AG09309 (cell line): ENCODE data around the gene GALNT18.

Source experiments
- DNase-seq: peaks from one replicate; pipeline ENCODE4 v3.0.0-alpha.2; 2010; ENCODE audit warnings: low read depth
- H3K4me3 ChIP-seq: 2 replicates; pipeline ENCODE4 v1.5.1; 2011; ENCODE audit warnings: mild to moderate bottlenecking, low read depth, low read length, moderate library complexity; ENCODE audit not compliant: control insufficient read depth
- TF ChIP-seq, protein P1 (sequence below): IDR thresholded peaks from 2 replicates; pipeline ENCODE4 v1.5.1; 2011; ENCODE audit warnings: mild to moderate bottlenecking, low read depth, low read length, inconsistent platforms; ENCODE audit not compliant: insufficient read depth, control insufficient read depth; ENCODE audit errors: missing control alignments

Gene GALNT18

DNA sequence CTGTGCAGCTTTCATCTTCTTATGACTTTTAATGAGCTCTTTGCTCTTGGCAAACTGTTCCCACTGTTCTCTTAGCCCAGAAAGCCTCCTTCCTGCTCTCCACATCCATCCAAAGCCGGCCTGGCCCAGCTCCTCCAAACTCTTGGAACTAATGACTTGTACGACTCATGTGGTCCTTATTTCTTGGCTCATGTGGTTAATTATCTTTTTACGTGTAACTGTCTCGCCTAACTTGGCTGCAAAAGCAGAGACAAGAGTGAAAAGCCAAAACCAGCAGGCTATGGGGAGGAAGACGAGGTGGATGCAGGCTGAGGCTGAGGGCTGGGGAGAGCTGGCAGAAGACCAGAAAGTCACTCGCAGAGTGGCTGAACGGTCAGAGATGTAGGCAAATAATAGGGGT lies 274.2 kb downstream of the GALNT18 start:
- no peak for DNase-seq
- TF ChIP-seq, protein P1, sequence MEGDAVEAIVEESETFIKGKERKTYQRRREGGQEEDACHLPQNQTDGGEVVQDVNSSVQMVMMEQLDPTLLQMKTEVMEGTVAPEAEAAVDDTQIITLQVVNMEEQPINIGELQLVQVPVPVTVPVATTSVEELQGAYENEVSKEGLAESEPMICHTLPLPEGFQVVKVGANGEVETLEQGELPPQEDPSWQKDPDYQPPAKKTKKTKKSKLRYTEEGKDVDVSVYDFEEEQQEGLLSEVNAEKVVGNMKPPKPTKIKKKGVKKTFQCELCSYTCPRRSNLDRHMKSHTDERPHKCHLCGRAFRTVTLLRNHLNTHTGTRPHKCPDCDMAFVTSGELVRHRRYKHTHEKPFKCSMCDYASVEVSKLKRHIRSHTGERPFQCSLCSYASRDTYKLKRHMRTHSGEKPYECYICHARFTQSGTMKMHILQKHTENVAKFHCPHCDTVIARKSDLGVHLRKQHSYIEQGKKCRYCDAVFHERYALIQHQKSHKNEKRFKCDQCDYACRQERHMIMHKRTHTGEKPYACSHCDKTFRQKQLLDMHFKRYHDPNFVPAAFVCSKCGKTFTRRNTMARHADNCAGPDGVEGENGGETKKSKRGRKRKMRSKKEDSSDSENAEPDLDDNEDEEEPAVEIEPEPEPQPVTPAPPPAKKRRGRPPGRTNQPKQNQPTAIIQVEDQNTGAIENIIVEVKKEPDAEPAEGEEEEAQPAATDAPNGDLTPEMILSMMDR: no peak
- H3K4me3 ChIP-seq: no peak overlapping the region

GRCh38 chr11:11346303-11346702 lies 275.5 kb downstream of the GALNT18 start:
- no peak overlapping the region for H3K4me3 ChIP-seq
- TF ChIP-seq, protein P1: no peak
- no peak for DNase-seq

- TF ChIP-seq, protein P1: no peak
- DNase-seq: no peak
- no peak overlapping the region for H3K4me3 ChIP-seq
These were observed 276.7 kb downstream of the GALNT18 start for GRCh38 chr11:11345099-11345498.

- H3K4me3 ChIP-seq: no peak overlapping the region
- TF ChIP-seq, protein P1: no peak
- DNase-seq: no peak
These were observed 277.8 kb downstream of the GALNT18 start for GRCh38 chr11:11344045-11344444.

DNA sequence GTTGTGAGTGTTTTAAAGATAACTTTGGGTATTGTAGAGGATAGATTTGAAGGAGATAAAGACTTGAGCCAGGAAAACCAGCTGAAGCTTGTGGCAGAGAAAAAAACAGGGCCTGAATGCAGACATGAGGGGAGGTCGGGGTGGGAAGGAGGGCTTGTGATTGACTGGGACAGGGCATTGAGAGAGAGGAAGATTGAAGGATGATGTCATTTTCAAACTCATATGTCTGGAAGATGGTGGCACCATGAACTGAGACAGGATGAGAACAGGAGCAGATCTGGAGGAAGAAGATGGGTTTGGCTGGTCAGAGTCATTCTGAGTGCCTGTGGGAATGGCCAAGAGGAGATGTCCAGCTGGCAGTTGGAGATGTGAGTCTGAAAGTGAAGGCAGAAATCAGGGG lies 283.5 kb downstream of the GALNT18 start:
- H3K4me3 ChIP-seq: no peak overlapping the region
- TF ChIP-seq, protein P1: no peak
- DNase-seq: no peak

DNA sequence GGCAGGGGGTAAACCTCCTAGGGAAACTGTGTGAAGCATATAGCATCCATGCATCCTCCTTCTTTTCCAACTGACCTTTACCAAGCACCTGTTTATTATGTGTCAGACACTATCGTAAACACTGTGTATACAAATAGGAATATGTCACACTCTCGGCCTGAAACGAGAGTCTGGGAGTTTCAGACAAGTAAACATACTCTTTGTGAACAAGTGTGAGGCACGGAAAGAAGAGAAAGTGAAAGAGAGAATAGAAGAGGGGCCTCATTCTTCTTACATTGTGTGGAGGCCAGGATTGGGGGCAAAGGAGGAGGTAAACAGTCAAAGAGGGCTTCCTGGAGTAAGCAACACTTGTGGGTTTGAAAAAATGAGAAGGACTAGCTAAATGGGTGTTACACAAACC lies 285.1 kb downstream of the GALNT18 start:
- no peak for DNase-seq
- no peak overlapping the region for H3K4me3 ChIP-seq
- TF ChIP-seq, protein P1: no peak

- no peak for DNase-seq
- TF ChIP-seq, protein P1: no peak
- no peak overlapping the region for H3K4me3 ChIP-seq
These were observed 286.8 kb downstream of the GALNT18 start for GRCh38 chr11:11335043-11335442.
